HCT116 (cell line): ENCODE measurements around the gene DNAJB7.

Experiments
- EZH2 ChIP-seq: fragments of 200-600 bp; sonication (generic); IDR thresholded peaks from 2 replicates; pipeline ENCODE4 v1.6.1; 2017; ENCODE audit warnings: antibody characterized with exemption, mixed run types
- POLR2A ChIP-seq: IDR thresholded peaks from 2 replicates; pipeline ENCODE4 v1.7.0; 2011; ENCODE audit warnings: borderline replicate concordance; ENCODE audit not compliant: insufficient read depth, insufficient read length; ENCODE audit errors: extremely low read depth
- TF ChIP-seq, protein P1 (sequence below): IDR thresholded peaks from 2 replicates; pipeline ENCODE4 v1.6.1; 2012

DNA sequence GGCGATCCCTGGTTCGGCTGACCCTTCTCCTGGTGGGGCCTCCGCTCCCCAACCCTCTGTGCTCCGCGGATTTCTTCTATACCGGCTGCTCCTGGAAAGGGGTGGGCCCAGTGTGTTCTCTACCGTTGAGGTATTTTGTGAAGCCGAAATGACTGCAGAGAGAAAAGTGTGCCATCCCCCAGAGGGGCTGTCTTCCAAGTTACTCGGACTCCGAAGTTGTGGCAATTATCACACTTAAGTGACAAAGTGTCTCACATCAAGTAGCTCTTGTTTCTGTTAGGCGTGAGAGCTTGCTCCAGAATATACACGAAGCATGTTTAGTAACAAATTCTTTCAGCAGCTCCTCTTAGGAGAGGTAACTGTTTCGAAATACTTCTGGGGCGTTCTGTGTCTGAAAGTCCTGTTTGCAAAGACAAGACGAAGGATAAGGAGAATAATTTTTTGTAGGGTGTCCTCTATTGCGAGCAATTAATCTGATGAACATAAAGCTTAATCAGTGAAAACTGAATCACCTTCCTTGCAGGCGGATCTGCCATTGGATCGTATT lies 4.5 kb downstream of the DNAJB7 start:
- TF ChIP-seq EZH2 (no peak), POLR2A (no peak)
- TF ChIP-seq, protein P1, sequence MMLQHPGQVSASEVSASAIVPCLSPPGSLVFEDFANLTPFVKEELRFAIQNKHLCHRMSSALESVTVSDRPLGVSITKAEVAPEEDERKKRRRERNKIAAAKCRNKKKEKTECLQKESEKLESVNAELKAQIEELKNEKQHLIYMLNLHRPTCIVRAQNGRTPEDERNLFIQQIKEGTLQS: no peak
